Measurements from ENCODE around the gene CNGB1. TPM values are rescaled to one million over a fixed set of nuclear protein-coding genes. Genes with fewer than 3 reads are reported as not detected.
A peak's percentile ranks its signal among the peaks of the same experiment; 100 is the strongest.
"Not testable (repeated sequence)": the region's sequence is repeated elsewhere in the genome, so short reads cannot be mapped to it uniquely, and the experiment has no call there.

The CNGB1 gene
- not detected for total RNA-seq

GRCh38 chr16:57970970-57971369 lies at the start of gene CNGB1:
Gene CNGB1, minus strand, starts transcription at chr16:57971128. Its CDS starts 3,842 bp downstream, at chr16:57967286.
- Mint-ChIP-seq H3K4me3 (no peak within 1 kb of the TSS), H3K36me3 (ENCODE audit: insufficient read depth) (no peaks in the 10 kb centered on the region), H3K9me3 (no peaks in the 10 kb centered on the region), H3K27me3 (ENCODE audit: low read depth) (peaks cover 2% of the 10 kb centered on the region), H3K4me1 (ENCODE audit: low read depth) (no peaks in the 10 kb centered on the region)
- no peak for DNase-seq
- no peak for ATAC-seq

GRCh38 chr16:58019866-58020538 lies 49.1 kb upstream of the CNGB1 start:
- Mint-ChIP-seq H3K9me3 (no peaks in the 10 kb centered on the region), H3K27me3 (ENCODE audit: low read depth) (no peaks in the 10 kb centered on the region), H3K36me3 (ENCODE audit: insufficient read depth) (no peaks in the 10 kb centered on the region), H3K4me3 (no peak overlapping the region), H3K4me1 (ENCODE audit: low read depth) (peaks cover 19% of the 10 kb centered on the region)
- DNase-seq (no peak), ATAC-seq (no peak)

DNA sequence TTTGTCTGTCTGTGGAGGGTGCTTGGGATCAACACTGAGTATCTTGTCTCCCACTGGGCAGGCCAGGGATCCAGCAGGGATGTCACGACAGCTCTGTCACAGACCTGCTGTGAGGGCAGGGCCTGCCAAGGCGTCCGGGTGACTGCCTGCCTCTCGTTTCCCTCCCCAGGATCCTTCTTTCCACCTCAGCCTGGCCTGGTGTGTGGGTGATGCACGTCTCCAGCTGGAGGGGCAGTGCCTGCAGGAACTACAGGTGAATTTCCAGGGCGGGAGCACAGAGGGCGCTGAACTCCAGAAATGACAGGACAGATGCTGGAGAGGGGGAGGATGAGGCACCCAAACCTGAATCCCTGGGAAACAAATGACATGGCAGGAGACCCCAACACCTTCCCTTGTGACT lies 47.9 kb upstream of the CNGB1 start:
- DNase-seq, result no peak
- H3K4me1 Mint-ChIP-seq (ENCODE audit: low read depth), result peaks cover 11% of the 10 kb centered on the region
- H3K27me3 Mint-ChIP-seq (ENCODE audit: low read depth), result no peaks in the 10 kb centered on the region
- H3K36me3 Mint-ChIP-seq (ENCODE audit: insufficient read depth), result peaks cover 4% of the 10 kb centered on the region
- H3K4me3 Mint-ChIP-seq, result no peak overlapping the region
- H3K9me3 Mint-ChIP-seq, result no peaks in the 10 kb centered on the region
- no peak for ATAC-seq

GRCh38 chr16:58016840-58017446 lies 46.0 kb upstream of the CNGB1 start:
- DNase-seq (no peak), ATAC-seq (no peak)
- Mint-ChIP-seq H3K36me3 (ENCODE audit: insufficient read depth) (peaks cover 4% of the 10 kb centered on the region), H3K9me3 (no peaks in the 10 kb centered on the region), H3K4me3 (no peak overlapping the region), H3K4me1 (ENCODE audit: low read depth) (peaks cover 10% of the 10 kb centered on the region), H3K27me3 (ENCODE audit: low read depth) (no peaks in the 10 kb centered on the region)

DNA sequence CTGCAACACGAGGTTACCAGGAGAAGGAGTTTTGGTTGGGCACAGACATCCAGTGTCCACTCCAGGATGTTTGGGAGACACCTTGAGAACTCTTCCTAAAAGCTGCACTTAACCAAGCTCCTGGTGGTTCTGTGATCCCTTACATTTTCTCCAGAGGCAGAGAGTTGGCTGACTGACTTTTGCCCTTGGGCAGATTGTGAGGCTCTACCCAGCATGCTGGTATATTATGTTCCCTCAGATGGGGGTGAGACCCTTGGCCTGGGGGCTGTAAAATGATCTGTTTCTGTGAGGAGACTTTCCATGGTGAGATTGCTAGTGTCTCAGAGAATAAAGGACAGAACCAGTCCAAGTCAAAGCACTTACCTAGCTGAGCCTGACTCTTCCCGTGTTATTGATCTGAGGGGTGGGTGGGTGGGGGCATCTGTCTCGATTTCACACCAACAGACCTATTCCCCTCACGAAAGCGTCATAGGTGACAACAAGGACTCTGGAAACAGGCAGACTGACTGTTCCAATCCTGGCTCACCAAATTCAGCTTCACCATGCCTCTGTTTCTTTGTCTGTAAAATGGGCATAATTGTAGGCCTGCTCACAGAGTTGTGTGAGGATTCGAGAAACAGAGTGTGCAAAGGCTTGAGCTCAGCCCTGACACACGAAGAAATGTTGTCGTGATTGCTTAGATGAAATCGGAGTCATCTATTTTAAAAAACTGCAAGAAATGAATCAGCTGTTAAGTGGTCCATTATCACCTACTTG lies 42.5 kb upstream of the CNGB1 start:
- Mint-ChIP-seq H3K27me3 (ENCODE audit: low read depth) (no peaks in the 10 kb centered on the region), H3K4me3 (no peak overlapping the region), H3K36me3 (ENCODE audit: insufficient read depth) (peaks cover 19% of the 10 kb centered on the region), H3K4me1 (ENCODE audit: low read depth) (no peaks in the 10 kb centered on the region), H3K9me3 (no peaks in the 10 kb centered on the region)
- DNase-seq, result no peak
- no peak for ATAC-seq

DNA sequence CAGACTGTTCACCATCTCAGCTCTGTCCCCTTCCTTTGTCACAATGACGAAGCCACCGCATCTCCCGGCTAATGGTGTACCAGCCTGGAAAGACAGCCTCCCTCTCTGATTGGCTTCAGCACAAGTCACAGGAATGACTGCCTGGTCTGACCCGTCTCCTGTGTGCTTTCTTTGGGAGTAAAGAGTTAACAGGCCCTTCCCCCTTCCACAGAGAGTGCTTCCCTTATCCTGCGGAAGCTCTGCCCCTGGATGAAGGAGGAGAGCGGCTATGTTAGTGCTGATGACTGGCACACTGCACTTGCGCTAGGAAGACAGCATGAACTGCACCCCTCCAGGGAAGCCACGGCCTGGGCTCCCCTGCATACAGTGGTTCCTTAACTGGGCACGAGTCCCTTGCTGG lies 41.6 kb upstream of the CNGB1 start:
- no peak for DNase-seq
- H3K27me3 Mint-ChIP-seq (ENCODE audit: low read depth), result no peaks in the 10 kb centered on the region
- H3K9me3 Mint-ChIP-seq, result no peaks in the 10 kb centered on the region
- H3K36me3 Mint-ChIP-seq (ENCODE audit: insufficient read depth), result peaks cover 21% of the 10 kb centered on the region
- no peaks in the 10 kb centered on the region for H3K4me1 Mint-ChIP-seq (ENCODE audit: low read depth)
- H3K4me3 Mint-ChIP-seq, result no peak overlapping the region
- no peak for ATAC-seq

GRCh38 chr16:58011652-58012051 lies 40.7 kb upstream of the CNGB1 start:
- Mint-ChIP-seq H3K36me3 (ENCODE audit: insufficient read depth) (peaks cover 26% of the 10 kb centered on the region), H3K4me3 (no peak overlapping the region), H3K9me3 (no peaks in the 10 kb centered on the region), H3K27me3 (ENCODE audit: low read depth) (no peaks in the 10 kb centered on the region), H3K4me1 (ENCODE audit: low read depth) (no peaks in the 10 kb centered on the region)
- ATAC-seq, result no peak
- DNase-seq, result no peak

GRCh38 chr16:58010886-58011285 lies 40.0 kb upstream of the CNGB1 start:
- Mint-ChIP-seq H3K27me3 (ENCODE audit: low read depth) (no peaks in the 10 kb centered on the region), H3K4me3 (no peak overlapping the region), H3K9me3 (no peaks in the 10 kb centered on the region), H3K36me3 (ENCODE audit: insufficient read depth) (peaks cover 28% of the 10 kb centered on the region), H3K4me1 (ENCODE audit: low read depth) (no peaks in the 10 kb centered on the region)
- DNase-seq, result no peak
- ATAC-seq, result no peak

DNA sequence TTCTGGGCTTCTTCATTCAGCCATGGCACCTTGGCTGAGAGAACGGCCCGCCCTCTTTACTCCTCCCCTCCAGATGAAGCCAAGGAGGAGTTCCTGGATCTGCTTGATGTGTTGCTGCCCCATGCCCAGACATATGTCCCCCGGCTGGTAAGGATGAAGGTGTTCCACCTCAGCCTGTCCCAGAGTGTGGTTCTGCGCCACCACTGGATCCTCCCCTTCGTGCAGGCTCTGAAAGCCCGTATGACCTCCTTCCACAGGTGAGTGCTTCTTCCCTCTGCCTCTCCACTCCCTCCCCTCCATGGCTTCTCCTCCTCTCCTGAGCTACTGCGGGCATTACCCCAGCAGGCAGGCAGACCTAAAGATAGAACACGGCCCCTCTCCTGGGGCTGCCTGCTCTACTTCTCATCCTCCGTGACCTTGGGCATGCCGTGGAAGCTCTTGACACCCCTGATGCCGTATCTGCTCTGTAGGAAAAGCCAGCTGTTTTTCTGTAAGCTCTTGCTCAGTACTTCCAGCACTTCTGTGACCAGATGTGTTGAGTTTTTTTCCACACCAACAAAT lies 39.0 kb upstream of the CNGB1 start:
- no peaks in the 10 kb centered on the region for H3K27me3 Mint-ChIP-seq (ENCODE audit: low read depth)
- H3K36me3 Mint-ChIP-seq (ENCODE audit: insufficient read depth), result peaks cover 28% of the 10 kb centered on the region
- no peak overlapping the region for H3K4me3 Mint-ChIP-seq
- ATAC-seq (no peak), DNase-seq (no peak)
- no peaks in the 10 kb centered on the region for H3K9me3 Mint-ChIP-seq
- H3K4me1 Mint-ChIP-seq (ENCODE audit: low read depth), result peaks cover 3% of the 10 kb centered on the region

GRCh38 chr16:58004736-58005135 lies 33.8 kb upstream of the CNGB1 start:
- peaks cover 29% of the 10 kb centered on the region for H3K4me1 Mint-ChIP-seq (ENCODE audit: low read depth)
- H3K9me3 Mint-ChIP-seq; H3K4me3 Mint-ChIP-seq; ATAC-seq; H3K27me3 Mint-ChIP-seq (ENCODE audit: low read depth); DNase-seq: not testable (repeated sequence)
- peaks cover 21% of the 10 kb centered on the region for H3K36me3 Mint-ChIP-seq (ENCODE audit: insufficient read depth)

DNA sequence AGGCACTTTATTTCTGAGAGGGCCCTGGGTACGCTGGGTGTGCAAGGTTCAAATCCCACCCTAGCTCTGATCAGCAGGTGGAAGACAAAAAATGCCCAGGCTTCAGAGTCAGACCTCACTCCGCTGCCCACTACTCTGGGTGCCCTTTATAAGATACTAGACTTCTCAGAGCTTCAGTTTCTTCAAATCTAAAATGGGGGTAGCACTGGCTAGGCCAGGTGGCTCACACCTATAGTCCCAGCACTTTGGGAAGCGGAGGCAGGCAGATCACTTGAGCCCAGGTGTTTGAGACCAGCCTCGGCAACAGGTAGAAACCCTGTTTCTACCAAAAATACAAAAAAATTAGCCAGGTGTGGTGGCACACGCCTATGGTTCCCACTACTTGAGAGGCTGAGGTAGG lies 32.0 kb upstream of the CNGB1 start:
- no peak for ATAC-seq
- Mint-ChIP-seq H3K27me3 (ENCODE audit: low read depth) (no peaks in the 10 kb centered on the region), H3K4me3 (peak overlapping the region; percentile 29), H3K36me3 (ENCODE audit: insufficient read depth) (peaks cover 15% of the 10 kb centered on the region), H3K4me1 (ENCODE audit: low read depth) (peaks cover 45% of the 10 kb centered on the region), H3K9me3 (no peaks in the 10 kb centered on the region)
- no peak for DNase-seq

DNA sequence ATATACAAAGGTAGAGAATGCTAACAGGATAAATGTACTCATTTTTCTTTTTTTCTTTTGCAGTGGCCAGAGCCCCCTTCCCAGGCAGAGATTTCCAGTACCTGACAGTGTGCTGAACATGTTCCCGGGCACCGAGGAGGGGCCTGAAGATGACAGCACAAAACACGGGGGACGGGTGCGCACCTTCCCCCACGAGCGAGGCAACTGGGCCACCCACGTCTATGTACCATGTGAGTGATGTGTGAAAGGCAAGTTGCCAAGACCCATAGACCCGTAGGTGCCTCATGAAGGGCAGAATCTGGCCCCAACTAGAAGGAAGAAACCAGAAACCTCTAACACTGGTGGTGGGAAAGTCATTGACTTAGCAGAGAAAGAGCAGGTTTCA lies 31.5 kb upstream of the CNGB1 start:
- no peaks in the 10 kb centered on the region for H3K27me3 Mint-ChIP-seq (ENCODE audit: low read depth)
- no peaks in the 10 kb centered on the region for H3K9me3 Mint-ChIP-seq
- H3K4me3 Mint-ChIP-seq, result peak overlapping the region; percentile 92
- peaks cover 51% of the 10 kb centered on the region for H3K4me1 Mint-ChIP-seq (ENCODE audit: low read depth)
- DNase-seq (no peak), ATAC-seq (no peak)
- peaks cover 18% of the 10 kb centered on the region for H3K36me3 Mint-ChIP-seq (ENCODE audit: insufficient read depth)

GRCh38 chr16:58001781-58002415 lies 31.0 kb upstream of the CNGB1 start:
- DNase-seq (no peak), ATAC-seq (no peak)
- Mint-ChIP-seq H3K9me3 (no peaks in the 10 kb centered on the region), H3K4me1 (ENCODE audit: low read depth) (peaks cover 55% of the 10 kb centered on the region), H3K27me3 (ENCODE audit: low read depth) (no peaks in the 10 kb centered on the region), H3K36me3 (ENCODE audit: insufficient read depth) (peaks cover 20% of the 10 kb centered on the region), H3K4me3 (peak overlapping the region; percentile 92)
